Islet of Langerhans (tissue), 1 donor: ENCODE results near the gene LARGE1.

Experiments used
- FAIRE-seq: peaks from one replicate; lab custom pipeline; 2011; peaks lifted over from hg19 to GRCh38; lab: Jason Lieb, UNC

Gene LARGE1

GRCh38 chr22:33817512-33818127 is 102.7 kb downstream of the LARGE1 start:
- no peak for FAIRE-seq

- no peak for FAIRE-seq
Observed at GRCh38 chr22:33812360-33812977, 107.8 kb downstream of the LARGE1 start.

- FAIRE-seq, result no peak
Observed at GRCh38 chr22:33811686-33812085, 108.6 kb downstream of the LARGE1 start.

DNA sequence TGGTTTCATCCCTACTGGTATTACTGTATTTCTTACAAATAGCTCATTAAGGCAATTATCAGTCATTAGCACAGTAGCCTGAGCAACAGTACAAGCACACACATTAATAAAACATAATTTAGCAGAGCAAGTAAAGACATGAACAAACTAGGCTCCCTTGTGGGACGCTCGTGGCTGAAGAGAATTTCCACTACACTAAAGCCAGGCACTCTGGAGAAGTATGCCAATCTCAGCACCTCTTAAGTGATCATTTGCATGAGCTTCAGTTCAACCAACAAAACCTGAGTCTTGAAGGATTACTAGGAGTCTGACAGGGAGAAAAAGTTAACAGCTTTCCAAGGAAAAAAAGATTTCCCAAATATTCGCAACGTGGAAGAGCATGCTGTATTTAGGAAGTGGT is 109.1 kb downstream of the LARGE1 start:
- no peak for FAIRE-seq

GRCh38 chr22:33807470-33807869 is 112.8 kb downstream of the LARGE1 start:
- peak; percentile 49 for FAIRE-seq

DNA sequence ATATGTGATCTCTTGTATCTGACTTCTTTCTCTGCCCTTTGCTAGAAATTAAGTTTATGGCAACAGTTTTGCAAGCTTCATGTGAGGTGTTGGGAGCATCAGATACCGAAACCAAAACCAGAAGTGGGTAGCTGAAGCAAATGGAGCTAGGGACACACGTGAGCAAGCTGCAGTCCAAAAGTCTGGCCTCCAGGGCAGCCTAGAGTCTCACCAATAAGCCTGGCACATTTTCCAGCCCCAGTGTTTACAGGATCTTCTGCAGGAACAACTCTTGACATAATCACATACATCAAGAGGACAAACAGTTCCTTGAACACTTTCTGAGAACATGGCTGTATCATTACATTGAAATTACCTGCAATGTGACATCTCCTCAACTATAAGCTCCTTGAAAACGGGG is 114.1 kb downstream of the LARGE1 start:
- FAIRE-seq, result no peak

GRCh38 chr22:33803371-33804282 is 116.6 kb downstream of the LARGE1 start:
- FAIRE-seq, result no peak

GRCh38 chr22:33798401-33798800 is 121.9 kb downstream of the LARGE1 start:
- no peak for FAIRE-seq

GRCh38 chr22:33796494-33796893 is 123.8 kb downstream of the LARGE1 start:
- no peak for FAIRE-seq

GRCh38 chr22:33793475-33793874 is 126.8 kb downstream of the LARGE1 start:
- no peak for FAIRE-seq

GRCh38 chr22:33792832-33793231 is 127.4 kb downstream of the LARGE1 start:
- no peak for FAIRE-seq

DNA sequence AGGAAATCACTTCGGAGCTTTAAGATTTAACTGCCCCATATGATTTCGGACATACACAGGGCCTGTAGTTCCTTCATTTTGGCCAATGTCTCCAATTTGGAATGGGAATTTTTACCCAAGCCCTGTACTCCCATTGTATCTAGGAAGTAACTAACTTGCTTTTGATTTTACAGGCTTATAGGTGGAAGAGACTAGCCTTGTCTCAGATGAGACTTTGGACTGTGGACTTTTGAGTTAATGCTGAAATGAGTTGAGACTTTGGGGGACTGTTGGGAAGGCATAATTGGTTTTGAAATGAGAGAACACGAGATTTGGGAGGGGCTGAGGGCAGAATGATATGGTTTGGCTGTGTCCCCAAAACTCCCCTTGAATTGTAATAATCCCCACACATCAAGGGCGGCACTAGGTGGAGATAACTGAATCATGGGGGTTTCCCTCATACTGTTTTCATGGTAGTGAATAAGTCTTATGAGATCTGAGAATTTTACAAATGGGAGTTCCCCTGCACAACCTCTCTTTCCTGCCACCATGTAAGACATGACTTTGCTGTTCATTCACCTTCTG is 130.5 kb downstream of the LARGE1 start:
- FAIRE-seq, result no peak

DNA sequence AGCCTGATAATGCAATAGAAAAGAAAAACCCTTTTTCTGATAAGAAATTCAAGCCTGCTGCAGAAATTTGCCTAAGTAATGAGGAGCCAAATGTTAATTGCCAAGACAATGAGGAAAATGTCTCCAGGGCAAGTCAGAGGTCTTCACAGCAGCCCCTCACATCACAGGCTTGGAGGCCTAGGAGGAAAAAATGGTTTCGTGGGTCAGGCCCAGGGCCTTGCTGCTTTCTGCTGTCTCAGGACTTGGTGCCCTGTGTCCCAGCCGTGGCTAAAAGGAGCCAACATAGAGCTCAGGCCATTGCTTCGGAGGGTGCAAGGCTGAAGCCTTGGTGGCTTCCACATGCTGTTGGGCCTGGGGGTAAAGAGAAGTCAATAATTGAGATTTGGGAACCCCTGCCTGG is 131.3 kb downstream of the LARGE1 start:
- no peak for FAIRE-seq

- FAIRE-seq, result no peak
Observed at GRCh38 chr22:33787645-33788456, 132.4 kb downstream of the LARGE1 start.

DNA sequence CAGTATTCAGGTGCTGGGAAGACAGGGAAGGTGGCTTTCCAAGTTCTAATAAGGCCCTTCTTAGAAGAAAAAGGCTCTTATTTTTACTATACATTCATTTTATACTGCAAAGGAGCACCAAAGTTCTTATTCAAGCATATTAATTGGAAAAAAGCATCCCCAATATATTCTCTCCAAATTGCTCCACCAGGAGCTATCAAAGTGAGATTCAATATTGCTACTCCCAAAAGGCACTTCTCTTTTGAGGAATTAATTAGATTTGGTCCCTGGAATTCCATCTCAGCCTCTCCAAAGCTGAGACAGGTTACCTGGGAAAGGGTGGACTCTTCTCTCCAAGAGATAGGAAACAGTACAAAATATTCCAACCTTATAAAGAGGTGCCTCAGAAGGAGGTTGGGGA is 134.1 kb downstream of the LARGE1 start:
- FAIRE-seq, result no peak

GRCh38 chr22:33785283-33785968 is 134.8 kb downstream of the LARGE1 start:
- FAIRE-seq, result no peak

- FAIRE-seq, result no peak
Observed at GRCh38 chr22:33781411-33781810, 138.9 kb downstream of the LARGE1 start.

GRCh38 chr22:33780531-33781136 is 139.6 kb downstream of the LARGE1 start:
- FAIRE-seq, result peak; percentile 36

DNA sequence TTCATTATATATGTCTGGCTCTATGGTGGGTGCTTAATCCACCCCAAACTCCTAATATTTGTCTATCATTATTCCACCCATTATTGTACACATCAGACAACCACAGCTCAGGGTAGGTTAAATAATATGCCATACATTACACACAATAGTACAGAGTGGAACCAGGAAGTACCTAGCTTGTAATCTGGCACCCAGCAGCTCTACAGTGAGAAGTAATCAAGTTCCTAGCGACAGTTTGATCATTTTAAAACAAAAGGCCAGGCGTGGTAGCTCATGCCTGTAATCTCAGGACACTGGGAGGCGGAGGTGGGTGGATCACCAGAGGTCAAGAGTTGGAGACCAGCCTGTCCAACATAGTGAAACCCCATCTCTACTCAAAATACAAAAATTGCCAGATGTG is 141.0 kb downstream of the LARGE1 start:
- no peak for FAIRE-seq

- FAIRE-seq, result no peak
Observed at GRCh38 chr22:33776491-33776890, 143.8 kb downstream of the LARGE1 start.

DNA sequence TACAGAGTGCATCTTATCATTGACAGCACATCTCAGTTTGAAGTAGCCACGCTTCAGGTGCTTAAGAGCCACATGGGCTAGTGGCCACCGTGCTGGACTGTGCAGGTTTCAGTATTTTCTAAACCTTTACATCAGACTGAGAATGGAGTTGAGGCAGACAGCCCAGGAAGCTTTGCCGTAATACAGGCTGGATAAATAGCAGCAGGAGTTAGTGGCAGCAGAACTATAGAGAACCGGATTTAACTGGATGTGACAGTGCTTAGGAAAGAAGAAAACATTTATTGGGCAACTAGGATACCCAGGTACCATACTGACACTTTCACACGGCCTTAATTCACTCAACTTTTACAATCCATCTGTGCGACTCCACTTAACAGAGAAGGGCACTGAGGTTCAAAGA is 145.5 kb downstream of the LARGE1 start:
- no peak for FAIRE-seq
